HG03139 (cell line): ENCODE data around the gene ALDH5A1.

Experiments
- ATAC-seq: cut with Tn5 transposase; IDR thresholded peaks from one replicate; pipeline ENCODE4 v1.9.1; 2021; ENCODE audit not compliant: unreplicated experiment

ALDH5A1 gene

GRCh38 chr6:24494821-24495795 lies at the start of gene ALDH5A1:
Gene ALDH5A1 (plus strand): TSS chr6:24494969. CDS start chr6:24494997, 28 bp downstream.
- ATAC-seq, result peak; percentile 62

DNA sequence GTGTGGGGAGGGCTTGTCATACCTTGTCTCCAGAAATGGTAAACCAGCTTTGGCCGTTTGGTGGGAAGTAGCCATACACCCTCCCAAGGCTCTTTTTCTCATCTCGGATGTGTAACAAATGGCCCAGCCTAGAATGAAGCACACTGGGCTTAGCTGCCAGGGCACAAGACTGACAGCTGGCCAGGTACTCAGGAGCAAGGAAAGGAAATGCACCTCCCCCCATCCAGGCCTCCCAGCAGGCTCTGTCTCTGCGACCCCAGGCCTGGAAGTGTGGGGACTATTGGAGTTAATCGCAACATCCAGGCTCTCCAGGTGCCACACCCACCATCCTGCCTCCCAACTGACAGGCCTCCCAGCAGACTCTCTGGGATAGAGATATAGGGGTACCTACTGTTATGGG lies 49.1 kb upstream of the ALDH5A1 start:
- ATAC-seq, result no peak

DNA sequence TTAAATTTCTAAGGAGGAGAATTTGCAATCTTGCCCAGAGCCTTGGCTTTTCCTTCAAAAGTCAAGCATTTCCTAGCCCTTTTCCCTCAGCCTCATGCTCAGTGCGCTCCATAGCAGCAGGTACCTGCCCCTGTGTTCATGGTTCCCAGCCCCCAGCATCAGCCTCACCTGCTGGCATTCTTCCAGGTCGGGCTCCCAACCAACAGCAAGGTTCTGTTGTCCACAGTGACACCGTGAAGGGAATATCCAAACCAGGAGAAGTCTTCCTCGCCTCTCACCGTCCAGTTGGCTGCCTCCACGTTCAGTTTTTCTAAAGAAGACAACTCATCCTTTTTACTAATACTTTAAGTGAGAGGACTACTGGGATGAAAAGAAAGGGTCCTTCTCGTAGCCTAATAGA lies 48.1 kb upstream of the ALDH5A1 start:
- no peak for ATAC-seq

DNA sequence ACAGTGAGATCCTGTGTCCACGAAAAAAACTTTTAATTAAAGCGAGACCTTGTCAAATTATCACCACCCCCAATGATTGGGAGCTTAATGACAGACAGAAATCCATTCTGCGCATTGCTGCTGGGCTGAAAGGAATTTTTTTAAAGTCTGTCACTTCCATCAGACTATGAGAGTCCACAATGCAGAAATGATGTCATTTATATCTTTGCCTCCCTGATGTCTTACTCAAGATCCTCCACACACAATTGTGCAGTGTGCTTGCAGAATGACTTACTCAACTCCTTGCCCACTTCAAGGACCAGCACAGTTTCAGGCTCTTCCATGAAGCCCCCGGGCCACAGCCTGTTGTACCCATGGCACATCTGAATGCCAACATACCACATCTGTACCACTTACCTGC lies 46.4 kb upstream of the ALDH5A1 start:
- ATAC-seq, result no peak

- no peak for ATAC-seq
Observed at GRCh38 chr6:24448828-24449525, 45.8 kb upstream of the ALDH5A1 start.

- no peak for ATAC-seq
Observed at GRCh38 chr6:24451581-24452388, 43.0 kb upstream of the ALDH5A1 start.

- ATAC-seq, result no peak
Observed at GRCh38 chr6:24453921-24454320, 40.8 kb upstream of the ALDH5A1 start.

- no peak for ATAC-seq
Observed at GRCh38 chr6:24454452-24454851, 40.3 kb upstream of the ALDH5A1 start.

- no peak for ATAC-seq
Observed at GRCh38 chr6:24455061-24455460, 39.7 kb upstream of the ALDH5A1 start.

DNA sequence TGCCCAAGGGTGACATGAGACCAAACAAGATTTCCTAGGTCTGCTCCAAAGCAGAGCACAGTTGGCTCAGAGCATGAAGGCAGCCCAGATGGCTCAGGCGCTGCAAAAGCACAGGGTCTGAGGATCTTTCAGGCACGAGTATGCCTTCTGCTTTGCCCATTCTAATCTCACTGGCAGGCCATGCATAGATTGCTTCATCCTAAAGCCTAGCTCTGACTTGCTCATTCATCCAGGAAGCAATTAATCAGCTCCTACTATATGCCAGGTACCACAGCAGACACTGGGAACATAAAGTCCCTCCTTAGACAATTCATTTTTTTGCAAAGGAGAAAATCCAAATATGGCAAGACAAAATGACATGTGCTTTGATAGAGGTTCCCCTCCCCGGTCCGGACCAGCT lies 36.6 kb upstream of the ALDH5A1 start:
- no peak for ATAC-seq

GRCh38 chr6:24458941-24459340 lies 35.8 kb upstream of the ALDH5A1 start:
- no peak for ATAC-seq

DNA sequence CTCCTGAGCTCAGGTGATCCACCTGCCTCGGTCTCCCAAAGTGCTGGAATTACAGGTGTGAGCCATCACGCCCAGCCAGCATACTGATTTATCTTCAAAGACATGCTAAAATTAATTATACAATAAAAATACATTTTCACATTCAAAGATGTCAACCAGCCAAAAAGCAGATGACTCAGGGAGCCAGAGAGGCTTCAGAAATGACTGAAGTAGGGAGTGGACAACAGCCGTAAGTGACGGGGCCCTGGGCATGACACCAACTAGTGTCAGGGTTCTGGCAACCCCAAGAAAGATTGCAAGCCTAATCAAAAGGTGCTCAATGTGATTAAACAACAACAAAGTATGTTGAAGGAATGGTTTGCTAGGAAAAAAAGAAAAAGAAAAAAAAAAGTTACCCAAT lies 33.8 kb upstream of the ALDH5A1 start:
- no peak for ATAC-seq

DNA sequence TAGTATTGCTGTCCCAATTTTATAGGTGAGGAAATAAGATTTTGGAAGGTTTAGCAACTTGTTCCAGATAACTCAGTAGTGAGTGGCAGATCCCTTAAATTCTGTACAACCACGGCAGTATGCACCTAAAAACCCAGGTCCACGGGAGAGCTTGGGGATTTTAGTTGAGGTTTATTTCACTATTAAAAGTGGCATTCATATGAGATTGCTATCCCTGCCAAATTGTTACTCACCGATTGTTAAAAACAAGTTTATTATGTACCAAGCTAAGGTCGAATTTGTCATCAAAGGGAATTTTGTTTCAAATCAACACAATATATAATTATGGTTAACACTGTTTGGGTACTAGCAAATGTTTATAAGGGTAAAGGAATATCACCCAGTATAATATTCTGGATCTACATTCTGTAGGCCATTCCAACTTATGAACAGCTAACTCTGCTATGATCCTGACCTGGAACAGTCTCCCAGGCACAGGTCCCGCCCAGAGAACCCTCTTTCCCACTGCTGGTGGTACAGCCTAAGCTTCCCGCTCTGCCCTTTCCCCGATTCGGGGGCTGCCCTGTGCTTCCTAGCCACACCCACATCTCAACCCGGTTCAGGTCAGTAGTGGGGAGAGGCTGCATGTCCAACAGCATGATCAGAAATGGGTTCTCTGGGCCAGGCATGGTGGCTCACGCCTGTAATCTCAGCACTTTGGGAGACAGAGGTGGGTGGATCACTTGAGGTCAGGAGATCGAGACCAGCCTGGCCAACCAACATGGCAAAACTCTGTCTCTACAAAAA lies 30.3 kb upstream of the ALDH5A1 start:
- ATAC-seq, result no peak

GRCh38 chr6:24469811-24470210 lies 25.0 kb upstream of the ALDH5A1 start:
- ATAC-seq, result no peak

GRCh38 chr6:24472181-24472580 lies 22.6 kb upstream of the ALDH5A1 start:
- ATAC-seq, result no peak

- no peak for ATAC-seq
Observed at GRCh38 chr6:24476631-24477030, 18.1 kb upstream of the ALDH5A1 start.

GRCh38 chr6:24477070-24477469 lies 17.7 kb upstream of the ALDH5A1 start:
- no peak for ATAC-seq

- no peak for ATAC-seq
Observed at GRCh38 chr6:24478903-24479302, 15.9 kb upstream of the ALDH5A1 start.

- ATAC-seq, result no peak
Observed at GRCh38 chr6:24480705-24481104, 14.1 kb upstream of the ALDH5A1 start.

GRCh38 chr6:24481449-24481848 lies 13.3 kb upstream of the ALDH5A1 start:
- ATAC-seq, result no peak
